HG03439 (cell line): ENCODE data around the gene SPEN.
"Not testable (repeated sequence)": the region's sequence is repeated elsewhere in the genome, so short reads cannot be mapped to it uniquely, and the experiment has no call there.

ENCODE experiments used
- ATAC-seq: cut with Tn5 transposase; IDR thresholded peaks from one replicate; pipeline ENCODE4 v1.9.1; 2021; ENCODE audit warnings: mild to moderate bottlenecking, moderate library complexity; ENCODE audit not compliant: unreplicated experiment

The SPEN gene

GRCh38 chr1:15974855-15975254 lies 127.3 kb downstream of the SPEN start:
- ATAC-seq, result peak; percentile 39

- peak; percentile 54 for ATAC-seq
These were observed 127.9 kb downstream of the SPEN start for GRCh38 chr1:15975358-15975804.

- ATAC-seq, result peak; percentile 73
These were observed 128.5 kb downstream of the SPEN start, which contains the start of gene ZBTB17 for GRCh38 chr1:15975805-15976680. ZBTB17 (minus strand) TSS chr1:15976101; CDS start chr1:15948495, 27,606 bp downstream.

GRCh38 chr1:15977947-15978346 lies 130.4 kb downstream of the SPEN start:
- ATAC-seq, result not testable (repeated sequence)

GRCh38 chr1:15981679-15982078 lies 134.2 kb downstream of the SPEN start:
- ATAC-seq, result no peak

- no peak for ATAC-seq
These were observed 135.8 kb downstream of the SPEN start for GRCh38 chr1:15983275-15983674.

GRCh38 chr1:15985611-15986297 lies 138.2 kb downstream of the SPEN start:
- ATAC-seq, result no peak

- ATAC-seq, result no peak
These were observed 141.6 kb downstream of the SPEN start for GRCh38 chr1:15988856-15989736.

- ATAC-seq, result no peak
These were observed 142.3 kb downstream of the SPEN start for GRCh38 chr1:15989776-15990175.
